HEK293 (cell line): ENCODE data around the gene GFM1.

Experiments
- IKZF3 ChIP-seq: fragments of 450-650 bp; IDR thresholded peaks from 2 replicates; pipeline ENCODE4 v1.5.0; 2018; ENCODE audit warnings: missing biosample characterization, mild to moderate bottlenecking, missing genetic modification characterization, moderate library complexity
- MYNN ChIP-seq: fragments of 450-650 bp; formaldehyde crosslinking; IDR thresholded peaks from 2 replicates; pipeline ENCODE4 v1.5.1; 2016; ENCODE audit warnings: missing biosample characterization, missing genetic modification characterization, borderline replicate concordance
- SP3 ChIP-seq: fragments of 450-650 bp; formaldehyde crosslinking; IDR thresholded peaks from 2 replicates; pipeline ENCODE4 v1.5.1; 2016; ENCODE audit warnings: missing biosample characterization, missing genetic modification characterization
- TRIM28 ChIP-seq: IDR thresholded peaks from 2 replicates; pipeline ENCODE4 v1.6.1; 2011; ENCODE audit warnings: low read length, control low read depth, borderline replicate concordance
- ZBTB1 ChIP-seq: fragments of 450-650 bp; formaldehyde crosslinking; IDR thresholded peaks from 2 replicates; pipeline ENCODE4 v1.5.1; 2016; ENCODE audit warnings: missing biosample characterization, missing genetic modification characterization
- ZBTB20 ChIP-seq: fragments of 450-650 bp; formaldehyde crosslinking; IDR thresholded peaks from 2 replicates; pipeline ENCODE4 v1.5.1; 2016; ENCODE audit warnings: missing biosample characterization, missing genetic modification characterization
- ZNF146 ChIP-seq: fragments of 450-650 bp; formaldehyde crosslinking; IDR thresholded peaks from 2 replicates; pipeline ENCODE4 v1.5.1; 2016; ENCODE audit warnings: missing biosample characterization, missing genetic modification characterization
- ZNF24 ChIP-seq: fragments of 450-650 bp; formaldehyde crosslinking; IDR thresholded peaks from 2 replicates; pipeline ENCODE4 v1.5.1; 2016; ENCODE audit warnings: missing biosample characterization, missing genetic modification characterization
- ZNF266 ChIP-seq: fragments of 450-650 bp; formaldehyde crosslinking; IDR thresholded peaks from 2 replicates; pipeline ENCODE4 v1.5.1; 2016; ENCODE audit warnings: missing biosample characterization, missing genetic modification characterization, low read depth
- ZNF324 ChIP-seq: fragments of 450-650 bp; formaldehyde crosslinking; IDR thresholded peaks from 2 replicates; pipeline ENCODE4 v1.5.1; 2016; ENCODE audit warnings: missing biosample characterization, missing genetic modification characterization
- ZNF514 ChIP-seq: fragments of 450-650 bp; formaldehyde crosslinking; IDR thresholded peaks from 2 replicates; pipeline ENCODE4 v1.5.1; 2016; ENCODE audit warnings: missing biosample characterization, missing genetic modification characterization
- ZNF521 ChIP-seq: fragments of 450-650 bp; formaldehyde crosslinking; IDR thresholded peaks from 2 replicates; pipeline ENCODE4 v1.5.1; 2017; ENCODE audit warnings: missing biosample characterization, mild to moderate bottlenecking, missing genetic modification characterization
- ZNF549 ChIP-seq: fragments of 450-650 bp; IDR thresholded peaks from 2 replicates; pipeline ENCODE4 v1.5.1; 2018; ENCODE audit warnings: missing biosample characterization, missing genetic modification characterization, mild to moderate bottlenecking, inconsistent platforms, moderate library complexity
- ZNF785 ChIP-seq: fragments of 450-650 bp; formaldehyde crosslinking; IDR thresholded peaks from 2 replicates; pipeline ENCODE4 v1.5.1; 2016; ENCODE audit warnings: missing biosample characterization, missing genetic modification characterization
- TF ChIP-seq, protein P1 (sequence below): fragments of 450-650 bp; formaldehyde crosslinking; IDR thresholded peaks from 2 replicates; pipeline ENCODE4 v1.5.1; 2016; ENCODE audit warnings: missing biosample characterization, missing genetic modification characterization
- TF ChIP-seq, protein P2 (sequence below): fragments of 450-650 bp; formaldehyde crosslinking; IDR thresholded peaks from 2 replicates; pipeline ENCODE4 v1.5.1; 2017; ENCODE audit warnings: missing biosample characterization, missing genetic modification characterization
- TF ChIP-seq, protein P3 (sequence below): fragments of 450-650 bp; formaldehyde crosslinking; IDR thresholded peaks from 2 replicates; pipeline ENCODE4 v1.5.1; 2016; ENCODE audit warnings: missing biosample characterization, missing genetic modification characterization
- TF ChIP-seq, protein P4 (sequence below): fragments of 450-650 bp; formaldehyde crosslinking; IDR thresholded peaks from 2 replicates; pipeline ENCODE4 v1.5.1; 2016; ENCODE audit warnings: missing biosample characterization, missing genetic modification characterization
- TF ChIP-seq, protein P5 (sequence below): fragments of 450-650 bp; formaldehyde crosslinking; IDR thresholded peaks from 2 replicates; pipeline ENCODE4 v1.5.1; 2017; ENCODE audit warnings: missing biosample characterization, missing genetic modification characterization
- TF ChIP-seq, protein P6 (sequence below): fragments of 450-650 bp; formaldehyde crosslinking; conservative IDR thresholded peaks from 2 replicates; pipeline ENCODE4 v1.5.1; 2016; ENCODE audit warnings: low read depth, missing biosample characterization, missing genetic modification characterization
- TF ChIP-seq, protein P7 (sequence below): fragments of 450-650 bp; formaldehyde crosslinking; IDR thresholded peaks from 2 replicates; pipeline ENCODE4; 2016; ENCODE audit warnings: missing biosample characterization, missing genetic modification characterization

The GFM1 gene

DNA sequence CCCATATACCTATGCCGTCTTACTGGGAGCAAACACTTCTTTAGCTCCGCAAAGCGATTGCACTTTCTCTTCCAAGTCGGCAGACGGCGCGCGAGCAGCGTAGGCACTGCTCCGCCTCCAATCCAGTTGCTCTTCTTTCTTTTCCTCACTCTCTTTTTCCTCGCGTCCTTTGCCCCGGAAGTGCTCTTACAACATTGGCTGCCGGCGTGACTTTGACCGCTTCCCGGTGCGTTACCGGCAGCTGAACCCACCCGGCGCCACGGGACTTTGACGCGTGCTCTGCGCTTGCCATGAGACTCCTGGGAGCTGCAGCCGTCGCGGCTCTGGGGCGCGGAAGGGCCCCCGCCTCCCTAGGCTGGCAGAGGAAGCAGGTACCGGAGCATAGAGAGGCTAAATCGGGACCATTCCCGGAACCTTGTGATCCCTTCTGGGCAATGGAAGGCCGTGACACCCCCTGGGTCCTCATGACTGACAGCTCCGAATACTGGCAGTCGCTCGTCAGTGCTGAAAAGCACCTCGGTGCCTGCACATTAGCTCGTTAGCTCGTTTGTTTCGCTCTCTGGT, at the start of gene GFM1 (continued):
- TF ChIP-seq TRIM28 (peak; percentile 53), SP3 (tag by site-specific recombination) (peak; percentile 62; the same call in 1 of the 2 replicates), ZNF24 (tag by site-specific recombination) (peak; percentile 93), ZNF146 (tag by site-specific recombination) (0 out of 2 replicates have a peak, but pooled peaks have one; percentile 15), ZNF324 (tag by site-specific recombination) (peak; percentile 84; the same call in 1 of the 2 replicates), ZNF785 (tag by site-specific recombination) (no peak), ZNF266 (tag by site-specific recombination) (no peak), ZNF514 (no peak), ZNF549 (no peak), ZBTB1 (tag by site-specific recombination) (no peak), ZNF521 (tag by site-specific recombination) (no peak), IKZF3 (tag by site-specific recombination) (peak; percentile 92), MYNN (tag by site-specific recombination) (0 out of 2 replicates have a peak, but pooled peaks have one; percentile 22), ZBTB20 (peak; percentile 25; the same call in 1 of the 2 replicates)
- TF ChIP-seq, protein P1, sequence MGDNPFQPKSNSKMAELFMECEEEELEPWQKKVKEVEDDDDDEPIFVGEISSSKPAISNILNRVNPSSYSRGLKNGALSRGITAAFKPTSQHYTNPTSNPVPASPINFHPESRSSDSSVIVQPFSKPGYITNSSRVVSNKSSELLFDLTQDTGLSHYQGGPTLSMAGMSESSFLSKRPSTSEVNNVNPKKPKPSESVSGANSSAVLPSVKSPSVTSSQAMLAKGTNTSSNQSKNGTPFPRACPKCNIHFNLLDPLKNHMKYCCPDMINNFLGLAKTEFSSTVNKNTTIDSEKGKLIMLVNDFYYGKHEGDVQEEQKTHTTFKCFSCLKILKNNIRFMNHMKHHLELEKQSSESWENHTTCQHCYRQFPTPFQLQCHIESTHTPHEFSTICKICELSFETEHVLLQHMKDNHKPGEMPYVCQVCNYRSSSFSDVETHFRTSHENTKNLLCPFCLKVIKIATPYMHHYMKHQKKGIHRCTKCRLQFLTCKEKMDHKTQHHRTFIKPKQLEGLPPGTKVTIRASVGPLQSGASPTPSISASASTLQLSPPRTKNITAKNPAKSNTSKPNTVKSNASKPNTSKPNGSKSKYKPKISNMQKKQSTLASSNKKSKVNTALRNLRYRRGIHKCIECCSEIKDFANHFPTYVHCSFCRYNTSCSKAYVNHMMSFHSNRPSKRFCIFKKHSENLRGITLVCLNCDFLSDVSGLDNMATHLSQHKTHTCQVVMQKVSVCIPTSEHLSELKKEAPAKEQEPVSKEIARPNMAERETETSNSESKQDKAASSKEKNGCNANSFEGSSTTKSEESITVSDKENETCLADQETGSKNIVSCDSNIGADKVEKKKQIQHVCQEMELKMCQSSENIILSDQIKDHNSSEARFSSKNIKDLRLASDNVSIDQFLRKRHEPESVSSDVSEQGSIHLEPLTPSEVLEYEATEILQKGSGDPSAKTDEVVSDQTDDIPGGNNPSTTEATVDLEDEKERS: peak; percentile 27; the same call in 1 of the 2 replicates
- TF ChIP-seq, protein P2, sequence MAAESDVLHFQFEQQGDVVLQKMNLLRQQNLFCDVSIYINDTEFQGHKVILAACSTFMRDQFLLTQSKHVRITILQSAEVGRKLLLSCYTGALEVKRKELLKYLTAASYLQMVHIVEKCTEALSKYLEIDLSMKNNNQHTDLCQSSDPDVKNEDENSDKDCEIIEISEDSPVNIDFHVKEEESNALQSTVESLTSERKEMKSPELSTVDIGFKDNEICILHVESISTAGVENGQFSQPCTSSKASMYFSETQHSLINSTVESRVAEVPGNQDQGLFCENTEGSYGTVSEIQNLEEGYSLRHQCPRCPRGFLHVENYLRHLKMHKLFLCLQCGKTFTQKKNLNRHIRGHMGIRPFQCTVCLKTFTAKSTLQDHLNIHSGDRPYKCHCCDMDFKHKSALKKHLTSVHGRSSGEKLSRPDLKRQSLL (tag by site-specific recombination): no peak
- TF ChIP-seq, protein P3, sequence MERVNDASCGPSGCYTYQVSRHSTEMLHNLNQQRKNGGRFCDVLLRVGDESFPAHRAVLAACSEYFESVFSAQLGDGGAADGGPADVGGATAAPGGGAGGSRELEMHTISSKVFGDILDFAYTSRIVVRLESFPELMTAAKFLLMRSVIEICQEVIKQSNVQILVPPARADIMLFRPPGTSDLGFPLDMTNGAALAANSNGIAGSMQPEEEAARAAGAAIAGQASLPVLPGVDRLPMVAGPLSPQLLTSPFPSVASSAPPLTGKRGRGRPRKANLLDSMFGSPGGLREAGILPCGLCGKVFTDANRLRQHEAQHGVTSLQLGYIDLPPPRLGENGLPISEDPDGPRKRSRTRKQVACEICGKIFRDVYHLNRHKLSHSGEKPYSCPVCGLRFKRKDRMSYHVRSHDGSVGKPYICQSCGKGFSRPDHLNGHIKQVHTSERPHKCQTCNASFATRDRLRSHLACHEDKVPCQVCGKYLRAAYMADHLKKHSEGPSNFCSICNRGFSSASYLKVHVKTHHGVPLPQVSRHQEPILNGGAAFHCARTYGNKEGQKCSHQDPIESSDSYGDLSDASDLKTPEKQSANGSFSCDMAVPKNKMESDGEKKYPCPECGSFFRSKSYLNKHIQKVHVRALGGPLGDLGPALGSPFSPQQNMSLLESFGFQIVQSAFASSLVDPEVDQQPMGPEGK (tag by site-specific recombination): peak; percentile 37
- TF ChIP-seq, protein P4, sequence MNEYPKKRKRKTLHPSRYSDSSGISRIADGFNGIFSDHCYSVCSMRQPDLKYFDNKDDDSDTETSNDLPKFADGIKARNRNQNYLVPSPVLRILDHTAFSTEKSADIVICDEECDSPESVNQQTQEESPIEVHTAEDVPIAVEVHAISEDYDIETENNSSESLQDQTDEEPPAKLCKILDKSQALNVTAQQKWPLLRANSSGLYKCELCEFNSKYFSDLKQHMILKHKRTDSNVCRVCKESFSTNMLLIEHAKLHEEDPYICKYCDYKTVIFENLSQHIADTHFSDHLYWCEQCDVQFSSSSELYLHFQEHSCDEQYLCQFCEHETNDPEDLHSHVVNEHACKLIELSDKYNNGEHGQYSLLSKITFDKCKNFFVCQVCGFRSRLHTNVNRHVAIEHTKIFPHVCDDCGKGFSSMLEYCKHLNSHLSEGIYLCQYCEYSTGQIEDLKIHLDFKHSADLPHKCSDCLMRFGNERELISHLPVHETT (tag by site-specific recombination): peak; percentile 67; the same call in 1 of the 2 replicates
- TF ChIP-seq, protein P5, sequence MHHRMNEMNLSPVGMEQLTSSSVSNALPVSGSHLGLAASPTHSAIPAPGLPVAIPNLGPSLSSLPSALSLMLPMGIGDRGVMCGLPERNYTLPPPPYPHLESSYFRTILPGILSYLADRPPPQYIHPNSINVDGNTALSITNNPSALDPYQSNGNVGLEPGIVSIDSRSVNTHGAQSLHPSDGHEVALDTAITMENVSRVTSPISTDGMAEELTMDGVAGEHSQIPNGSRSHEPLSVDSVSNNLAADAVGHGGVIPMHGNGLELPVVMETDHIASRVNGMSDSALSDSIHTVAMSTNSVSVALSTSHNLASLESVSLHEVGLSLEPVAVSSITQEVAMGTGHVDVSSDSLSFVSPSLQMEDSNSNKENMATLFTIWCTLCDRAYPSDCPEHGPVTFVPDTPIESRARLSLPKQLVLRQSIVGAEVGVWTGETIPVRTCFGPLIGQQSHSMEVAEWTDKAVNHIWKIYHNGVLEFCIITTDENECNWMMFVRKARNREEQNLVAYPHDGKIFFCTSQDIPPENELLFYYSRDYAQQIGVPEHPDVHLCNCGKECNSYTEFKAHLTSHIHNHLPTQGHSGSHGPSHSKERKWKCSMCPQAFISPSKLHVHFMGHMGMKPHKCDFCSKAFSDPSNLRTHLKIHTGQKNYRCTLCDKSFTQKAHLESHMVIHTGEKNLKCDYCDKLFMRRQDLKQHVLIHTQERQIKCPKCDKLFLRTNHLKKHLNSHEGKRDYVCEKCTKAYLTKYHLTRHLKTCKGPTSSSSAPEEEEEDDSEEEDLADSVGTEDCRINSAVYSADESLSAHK (tag by site-specific recombination): 0 out of 2 replicates have a peak, but pooled peaks have one; percentile 27
- TF ChIP-seq, protein P6, sequence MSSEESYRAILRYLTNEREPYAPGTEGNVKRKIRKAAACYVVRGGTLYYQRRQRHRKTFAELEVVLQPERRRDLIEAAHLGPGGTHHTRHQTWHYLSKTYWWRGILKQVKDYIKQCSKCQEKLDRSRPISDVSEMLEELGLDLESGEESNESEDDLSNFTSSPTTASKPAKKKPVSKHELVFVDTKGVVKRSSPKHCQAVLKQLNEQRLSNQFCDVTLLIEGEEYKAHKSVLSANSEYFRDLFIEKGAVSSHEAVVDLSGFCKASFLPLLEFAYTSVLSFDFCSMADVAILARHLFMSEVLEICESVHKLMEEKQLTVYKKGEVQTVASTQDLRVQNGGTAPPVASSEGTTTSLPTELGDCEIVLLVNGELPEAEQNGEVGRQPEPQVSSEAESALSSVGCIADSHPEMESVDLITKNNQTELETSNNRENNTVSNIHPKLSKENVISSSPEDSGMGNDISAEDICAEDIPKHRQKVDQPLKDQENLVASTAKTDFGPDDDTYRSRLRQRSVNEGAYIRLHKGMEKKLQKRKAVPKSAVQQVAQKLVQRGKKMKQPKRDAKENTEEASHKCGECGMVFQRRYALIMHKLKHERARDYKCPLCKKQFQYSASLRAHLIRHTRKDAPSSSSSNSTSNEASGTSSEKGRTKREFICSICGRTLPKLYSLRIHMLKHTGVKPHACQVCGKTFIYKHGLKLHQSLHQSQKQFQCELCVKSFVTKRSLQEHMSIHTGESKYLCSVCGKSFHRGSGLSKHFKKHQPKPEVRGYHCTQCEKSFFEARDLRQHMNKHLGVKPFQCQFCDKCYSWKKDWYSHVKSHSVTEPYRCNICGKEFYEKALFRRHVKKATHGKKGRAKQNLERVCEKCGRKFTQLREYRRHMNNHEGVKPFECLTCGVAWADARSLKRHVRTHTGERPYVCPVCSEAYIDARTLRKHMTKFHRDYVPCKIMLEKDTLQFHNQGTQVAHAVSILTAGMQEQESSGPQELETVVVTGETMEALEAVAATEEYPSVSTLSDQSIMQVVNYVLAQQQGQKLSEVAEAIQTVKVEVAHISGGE (tag by site-specific recombination): peak; percentile 97
- TF ChIP-seq, protein P7, sequence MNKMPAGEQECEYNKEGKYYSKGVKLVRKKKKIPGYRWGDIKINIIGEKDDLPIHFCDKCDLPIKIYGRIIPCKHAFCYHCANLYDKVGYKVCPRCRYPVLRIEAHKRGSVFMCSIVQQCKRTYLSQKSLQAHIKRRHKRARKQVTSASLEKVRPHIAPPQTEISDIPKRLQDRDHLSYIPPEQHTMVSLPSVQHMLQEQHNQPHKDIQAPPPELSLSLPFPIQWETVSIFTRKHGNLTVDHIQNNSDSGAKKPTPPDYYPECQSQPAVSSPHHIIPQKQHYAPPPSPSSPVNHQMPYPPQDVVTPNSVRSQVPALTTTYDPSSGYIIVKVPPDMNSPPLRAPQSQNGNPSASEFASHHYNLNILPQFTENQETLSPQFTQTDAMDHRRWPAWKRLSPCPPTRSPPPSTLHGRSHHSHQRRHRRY (tag by site-specific recombination): 0 out of 2 replicates have a peak, but pooled peaks have one; percentile 20
